Kidney (tissue), 14 donors: ENCODE measurements around the gene NUTF2. TPM values are rescaled to one million over a fixed set of nuclear protein-coding genes. Genes with fewer than 3 reads are reported as not detected.

Experiments used
- DNase-seq, 5 donors: peaks; one replicate each; pipeline ENCODE4 v3.0.0-alpha.2; 2013 to 2020
- FAIRE-seq: peaks from 2 replicates; lab custom pipeline; 2012; peaks lifted over from hg19 to GRCh38; lab: Jason Lieb, UNC
- H3K27ac ChIP-seq, 2 donors: one replicate each; pipeline ENCODE4 v1.7.0; 2013; ENCODE audit warnings: low read depth in 2 of 2, low read length in 2 of 2, inconsistent platforms in 1 of 2
- H3K27me3 ChIP-seq: one replicate; pipeline ENCODE4 v1.7.1; 2013; ENCODE audit warnings: low read length, inconsistent platforms; ENCODE audit not compliant: control insufficient read depth, insufficient read depth
- H3K36me3 ChIP-seq, 3 donors: one replicate each; pipeline versions ENCODE4 v1.7.0 to v1.7.1; 2013; ENCODE audit warnings: low read length in 3 of 3, control low read depth in 1 of 3, inconsistent platforms in 1 of 3; ENCODE audit not compliant: insufficient read depth in 3 of 3, control insufficient read depth in 2 of 3
- H3K4me1 ChIP-seq, 3 donors: one replicate each; pipeline versions ENCODE4 v1.7.0 to v1.7.1; 2013; ENCODE audit warnings: low read length in 3 of 3, inconsistent platforms in 1 of 3, low read depth in 1 of 3; ENCODE audit not compliant: control insufficient read depth in 2 of 3, insufficient read depth in 2 of 3
- H3K4me3 ChIP-seq, 3 donors: one replicate each; pipeline versions ENCODE4 v1.7.0 to v1.8.1; 2013; ENCODE audit warnings: low read length in 3 of 3, control low read depth in 1 of 3, inconsistent platforms in 1 of 3
- H3K9ac ChIP-seq, 3 donors: one replicate each; pipeline versions ENCODE4 v1.7.0 to v1.7.1; 2013; ENCODE audit warnings: low read length in 3 of 3, control low read depth in 1 of 3, inconsistent platforms in 1 of 3
- H3K9me3 ChIP-seq, 3 donors: one replicate each; pipeline versions ENCODE4 v1.7.0 to v1.7.1; 2013; ENCODE audit warnings: low read length in 3 of 3, control low read depth in 1 of 3, inconsistent platforms in 1 of 3; ENCODE audit not compliant: control insufficient read depth in 2 of 3, insufficient read depth in 1 of 3
- CTCF ChIP-seq: IDR thresholded peaks from 3 replicates; pipeline ENCODE4 v1.5.1; 2012; ENCODE audit warnings: mild to moderate bottlenecking, moderate library complexity, borderline replicate concordance; ENCODE audit not compliant: insufficient read depth; ENCODE audit errors: extremely low read depth
- intact Hi-C: fragments of 100-400 bp; cut with DNase I; formaldehyde crosslinking; loops from one replicate; pipeline ENCODE4 v1.11.1; 2022
- polyA plus RNA-seq: library from polyadenylated mRNA; stranded (reverse); fragments of 350-450 nt; fragmentation: Illumina TruSeq; extraction: RNeasy Lipid Tissue Mini Kit (QIAGEN cat#74804); gene quantifications from one replicate; pipeline ENCODE4 v1.2.3, GENCODE V29; 2014; ENCODE audit warnings: low read depth, low replicate concordance; ENCODE audit not compliant: insufficient read depth
- total RNA-seq: library from RNA; stranded (reverse); fragmentation: NEBNext Ultra II Directional; extraction: Animal tissue kit (Norgen Biotek cat#: 25700); gene quantifications from one replicate; pipeline ENCODE4 v1.2.1, GENCODE V29; 2021
- donor health status: control.
- donor health status: control.
- donor health status: control.
- donor health status: control.
- donor health status: control.
- donor health status: DM: yes; HTN: yes; CAD: no.
- donor health status: Normal renal cell carcinoma (clear cell type).

Gene NUTF2
- total and polyA plus RNA-seq, 2 donors from 2014 or later = 76.4 to 107 TPM

GRCh38 chr16:67919622-67920221 is 73.0 kb downstream of the NUTF2 start:
- Histone ChIP-seq H3K36me3 (peaks cover 0 to 15% (median 0%) of the 10 kb centered on the region in 3 donors), H3K9me3 (no peaks in the 10 kb centered on the region), H3K27ac (no peak overlapping the region), H3K27me3 (no peaks in the 10 kb centered on the region), H3K4me1 (peaks cover 0 to 20% (median 16%) of the 10 kb centered on the region in 3 donors), H3K4me3 (no peak overlapping the region), H3K9ac (no peak overlapping the region)
- TF ChIP-seq CTCF = no peak
- intact Hi-C loops = loop anchor here (10.0 kb wide), 2 partner anchors 105 to 245 kb away; no protein-coding TSS in a partner anchor
- no peak for DNase-seq
- no peak for FAIRE-seq

Other genes with a start within 250 kb of the NUTF2 start
- gene CARMIL2, start 201.8 kb upstream of the NUTF2 start, total RNA-seq = 7.1 TPM
- 0.30 TPM for gene CARMIL2, start 201.8 kb upstream of the NUTF2 start, polyA plus RNA-seq
- 15.2 TPM for gene ACD, start 186.7 kb upstream of the NUTF2 start, total RNA-seq
- 20.0 TPM for gene ACD, start 186.7 kb upstream of the NUTF2 start, polyA plus RNA-seq
- gene PARD6A, start 186.0 kb upstream of the NUTF2 start, total RNA-seq = 6.1 TPM
- gene PARD6A, start 186.0 kb upstream of the NUTF2 start, polyA plus RNA-seq = 17.1 TPM
- gene ENKD1, start 180.2 kb upstream of the NUTF2 start, total RNA-seq = 30.2 TPM
- gene ENKD1, start 180.2 kb upstream of the NUTF2 start, polyA plus RNA-seq = 38.3 TPM
- 6.6 TPM for gene C16orf86, start 180.1 kb upstream of the NUTF2 start, total RNA-seq
- 11.2 TPM for gene C16orf86, start 180.1 kb upstream of the NUTF2 start, polyA plus RNA-seq
- gene GFOD2, start 127.6 kb upstream of the NUTF2 start, total RNA-seq = 24.5 TPM
- gene GFOD2, start 127.6 kb upstream of the NUTF2 start, polyA plus RNA-seq = 14.5 TPM
- 22.3 TPM for gene RANBP10, start 40.4 kb upstream of the NUTF2 start, total RNA-seq
- gene RANBP10, start 40.4 kb upstream of the NUTF2 start, polyA plus RNA-seq = 7.0 TPM
- 3.9 TPM for gene TSNAXIP1, start 40.0 kb upstream of the NUTF2 start, total RNA-seq
- gene TSNAXIP1, start 40.0 kb upstream of the NUTF2 start, polyA plus RNA-seq = 2.8 TPM
- gene THAP11, start 4.6 kb upstream of the NUTF2 start, total RNA-seq = 27.0 TPM
- 21.4 TPM for gene THAP11, start 4.6 kb upstream of the NUTF2 start, polyA plus RNA-seq
- 42.5 TPM for gene CENPT, start 760 bp downstream of the NUTF2 start, total RNA-seq
- 25.3 TPM for gene CENPT, start 760 bp downstream of the NUTF2 start, polyA plus RNA-seq
- 56.5 TPM for gene EDC4, start 26.1 kb downstream of the NUTF2 start, total RNA-seq
- 44.7 TPM for gene EDC4, start 26.1 kb downstream of the NUTF2 start, polyA plus RNA-seq
- gene NRN1L, start 38.0 kb downstream of the NUTF2 start, total RNA-seq = 1.1 TPM
- gene NRN1L, start 38.0 kb downstream of the NUTF2 start, polyA plus RNA-seq = 1.2 TPM
- gene PSKH1, start 46.3 kb downstream of the NUTF2 start, total RNA-seq = 33.2 TPM
- gene PSKH1, start 46.3 kb downstream of the NUTF2 start, polyA plus RNA-seq = 23.6 TPM
- 0.69 TPM for gene CTRL, start 84.9 kb downstream of the NUTF2 start, total RNA-seq
- not detected for gene CTRL, start 84.9 kb downstream of the NUTF2 start, polyA plus RNA-seq
- gene PSMB10, start 89.9 kb downstream of the NUTF2 start, total RNA-seq = 78.6 TPM
- 76.4 TPM for gene PSMB10, start 89.9 kb downstream of the NUTF2 start, polyA plus RNA-seq
- gene LCAT, start 97.2 kb downstream of the NUTF2 start, total RNA-seq = 27.4 TPM
- 10.2 TPM for gene LCAT, start 97.2 kb downstream of the NUTF2 start, polyA plus RNA-seq
- 66.2 TPM for gene SLC12A4, start 121.7 kb downstream of the NUTF2 start, total RNA-seq
- 16.7 TPM for gene SLC12A4, start 121.7 kb downstream of the NUTF2 start, polyA plus RNA-seq
- gene DPEP3, start 133.6 kb downstream of the NUTF2 start, total RNA-seq = 0.19 TPM
- gene DPEP3, start 133.6 kb downstream of the NUTF2 start, polyA plus RNA-seq = not detected
- gene DPEP2, start 152.6 kb downstream of the NUTF2 start, total RNA-seq = 3.1 TPM
- 0.99 TPM for gene DPEP2, start 152.6 kb downstream of the NUTF2 start, polyA plus RNA-seq
- gene DPEP2NB, start 169.0 kb downstream of the NUTF2 start, total RNA-seq = not detected
- not detected for gene DPEP2NB, start 169.0 kb downstream of the NUTF2 start, polyA plus RNA-seq
- gene DDX28, start 176.3 kb downstream of the NUTF2 start, total RNA-seq = 10.6 TPM
- 13.1 TPM for gene DDX28, start 176.3 kb downstream of the NUTF2 start, polyA plus RNA-seq
- 12.5 TPM for gene DUS2, start 176.4 kb downstream of the NUTF2 start, total RNA-seq
- gene DUS2, start 176.4 kb downstream of the NUTF2 start, polyA plus RNA-seq = 12.1 TPM
- gene NFATC3, start 238.4 kb downstream of the NUTF2 start, total RNA-seq = 37.7 TPM
- gene NFATC3, start 238.4 kb downstream of the NUTF2 start, polyA plus RNA-seq = 15.0 TPM